GM18870 (cell line): ENCODE data around the gene ABCB8.
A peak's percentile ranks its signal among the peaks of the same experiment; 100 is the strongest.

ENCODE experiments used
- ATAC-seq: cut with Tn5 transposase; IDR thresholded peaks from one replicate; pipeline ENCODE4 v1.9.1; 2021; ENCODE audit warnings: moderate library complexity; ENCODE audit not compliant: unreplicated experiment

Gene ABCB8

DNA sequence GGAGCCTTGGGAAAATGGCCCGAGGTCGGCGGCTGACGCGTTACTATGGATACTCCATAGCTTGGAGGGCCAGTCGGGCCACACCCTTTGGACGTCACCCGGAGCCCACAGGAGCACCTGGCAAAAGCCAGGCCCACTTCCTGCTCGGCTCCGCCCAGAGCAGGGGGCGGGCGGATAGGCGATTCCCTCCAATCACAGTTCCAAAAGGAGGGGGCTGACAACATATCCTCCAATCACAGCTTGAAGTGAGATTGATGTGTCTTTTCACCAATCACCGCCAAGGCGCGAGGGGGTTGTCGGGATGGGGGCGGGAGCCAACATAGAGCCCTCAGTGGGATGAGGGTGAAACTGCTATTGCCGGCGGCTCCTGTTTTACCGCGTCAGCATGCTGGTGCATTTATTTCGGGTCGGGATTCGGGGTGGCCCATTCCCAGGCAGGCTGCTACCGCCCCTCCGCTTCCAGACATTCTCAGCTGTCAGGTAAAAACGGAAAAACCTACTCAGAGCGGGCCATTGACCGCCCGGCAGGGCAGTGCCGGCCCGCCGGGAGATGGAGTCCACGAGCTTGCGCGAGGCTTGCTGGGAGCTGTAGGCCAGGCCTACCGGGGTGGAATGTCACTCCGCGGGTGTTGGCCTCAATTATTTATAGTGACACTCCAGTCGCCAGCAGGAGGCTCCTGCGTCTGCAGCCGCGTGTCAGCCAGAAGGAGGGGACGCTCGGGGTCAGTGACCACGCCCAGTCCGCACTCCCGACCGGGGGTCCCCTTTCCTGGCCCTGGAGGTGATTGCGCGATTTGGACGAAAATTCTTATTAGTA, at the start of gene ABCB8:
Gene ABCB8 (plus strand): TSS at position 320 of the 817 bp plus-strand sequence. CDS start 66 bp downstream, at position 386.
- peak; percentile 97 for ATAC-seq

DNA sequence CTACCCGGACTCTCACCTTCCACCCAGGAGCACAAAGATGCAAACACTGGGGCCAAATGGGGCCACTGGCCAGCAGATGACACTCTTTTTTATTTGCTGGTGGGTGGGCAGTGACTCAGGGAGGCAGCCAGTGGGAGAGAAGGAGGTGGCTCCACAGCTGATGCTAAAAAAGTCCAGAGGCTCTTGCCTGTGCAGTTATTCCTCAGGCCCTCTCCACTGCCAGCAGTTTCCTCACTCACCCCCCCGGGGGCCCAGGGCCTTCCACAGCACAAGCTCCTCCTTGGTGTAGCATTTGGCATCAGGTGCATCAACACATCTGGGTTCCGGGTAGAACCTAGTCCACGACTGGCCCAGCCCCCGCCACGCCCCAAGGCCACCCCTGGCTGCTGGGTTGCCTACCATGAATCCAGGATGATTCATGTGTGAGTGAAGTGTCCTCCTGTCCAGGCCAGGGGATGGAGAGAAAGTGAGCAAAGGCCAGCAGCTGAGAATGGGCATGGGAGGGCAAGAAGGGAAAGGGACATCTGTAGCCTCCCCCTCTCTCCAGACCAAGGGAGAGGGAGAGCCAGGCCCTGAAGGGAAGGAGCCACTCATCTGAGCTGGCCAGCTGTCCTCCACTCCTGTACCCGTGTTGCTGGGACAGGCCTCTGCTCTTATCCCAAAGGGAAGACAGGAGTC, 48.4 kb upstream of the ABCB8 start:
- no peak for ATAC-seq

DNA sequence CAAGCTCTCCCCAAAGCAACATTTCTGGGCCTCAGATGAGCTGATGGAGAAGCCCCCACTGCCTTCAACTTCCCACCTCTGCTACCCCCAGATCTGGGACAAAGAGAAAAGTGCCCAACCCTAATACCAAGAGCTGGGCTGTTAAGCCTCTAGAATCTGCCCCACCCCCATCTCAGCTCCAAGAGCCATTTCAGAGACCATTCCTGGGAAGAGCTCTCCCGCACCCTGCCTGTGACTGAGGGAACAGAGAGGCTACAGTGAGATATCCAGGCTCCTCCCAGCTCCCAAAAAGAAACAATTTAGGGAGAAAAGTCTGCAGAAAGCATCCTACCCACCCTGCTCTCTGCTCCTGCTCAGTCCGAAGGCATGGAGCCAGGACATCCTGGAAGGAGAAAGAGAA, 47.6 kb upstream of the ABCB8 start:
- no peak for ATAC-seq

DNA sequence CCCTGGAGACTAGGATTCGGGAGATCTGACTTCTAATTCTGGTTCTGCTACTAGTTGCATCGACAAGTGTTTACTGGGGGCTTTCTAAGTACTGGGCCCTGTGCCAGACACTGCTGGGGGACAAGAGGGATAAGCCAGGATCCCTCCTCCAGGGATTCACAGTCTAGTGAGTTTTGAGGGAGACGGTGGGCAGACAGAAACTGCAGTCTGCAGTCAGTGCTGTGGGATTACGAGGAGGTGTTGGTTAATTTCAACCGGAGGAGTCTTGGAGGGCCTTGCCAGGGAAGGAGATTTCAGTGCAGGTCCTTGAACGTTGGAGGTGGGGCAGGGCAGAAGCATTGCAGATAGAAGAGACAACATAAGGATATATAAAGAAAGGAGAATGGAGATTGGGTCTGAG, 46.6 kb upstream of the ABCB8 start:
- ATAC-seq = no peak

DNA sequence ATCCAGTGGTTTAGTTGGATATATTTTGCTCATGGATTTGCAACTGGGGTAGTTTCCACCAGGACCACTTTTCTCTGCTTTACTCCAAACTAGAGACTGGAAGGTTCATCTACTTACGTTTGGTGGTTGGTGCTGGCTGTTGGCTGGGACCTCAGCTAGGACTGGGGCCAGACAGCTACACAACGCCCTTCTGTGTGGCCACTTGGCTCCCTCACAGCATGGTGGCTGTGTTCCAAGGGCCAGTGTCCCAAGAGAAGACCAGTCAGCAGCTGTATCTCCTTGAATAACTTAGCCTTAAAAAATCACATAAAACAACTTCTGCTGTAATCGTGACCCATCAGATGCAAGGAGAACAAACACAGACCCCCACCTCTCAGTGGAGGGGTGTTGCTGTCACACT, 45.9 kb upstream of the ABCB8 start:
- no peak for ATAC-seq

DNA sequence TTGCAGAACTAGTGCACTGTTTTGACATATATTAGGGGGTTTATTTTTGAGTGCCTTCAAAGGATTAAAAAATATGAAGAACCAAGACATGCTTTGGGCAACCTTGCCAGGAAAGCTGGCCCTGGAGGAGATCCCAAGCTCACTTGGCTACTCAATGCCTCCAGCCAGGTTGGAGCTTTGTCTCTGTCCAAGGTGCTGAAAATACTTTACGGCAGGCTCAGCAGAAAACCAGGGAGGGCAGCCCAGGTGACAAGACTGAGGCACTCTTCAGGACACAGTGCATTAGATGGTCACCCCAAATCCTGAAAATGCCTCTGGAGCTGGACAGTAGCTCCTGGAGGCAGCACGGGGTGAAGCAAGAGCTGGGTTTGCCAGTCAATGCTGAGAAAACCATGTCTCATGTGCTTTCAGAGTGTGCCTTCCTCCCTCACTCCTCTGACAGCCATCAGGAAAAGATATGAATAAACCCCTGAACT, 44.3 kb upstream of the ABCB8 start:
- ATAC-seq = no peak

DNA sequence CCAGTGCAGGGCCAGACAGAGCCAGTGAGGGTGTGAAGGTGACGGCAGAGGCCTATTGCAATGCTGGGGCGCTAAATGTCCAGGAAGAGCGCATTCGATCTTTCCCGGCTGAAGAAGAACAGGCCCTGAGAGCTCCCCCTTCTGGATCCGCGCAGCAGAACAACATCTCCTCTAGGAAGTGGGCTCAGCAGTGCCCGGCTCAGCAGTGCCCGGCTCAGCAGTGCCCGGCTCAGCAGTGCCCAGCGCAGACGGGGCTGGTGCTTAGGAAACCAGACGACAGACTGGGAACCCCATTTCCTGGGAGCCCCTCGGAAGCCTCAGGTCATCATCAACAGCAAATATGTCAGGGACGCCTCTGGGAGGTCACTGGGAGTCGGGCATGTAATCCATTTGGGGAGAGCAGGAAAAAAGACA, 42.1 kb upstream of the ABCB8 start:
- no peak for ATAC-seq

DNA sequence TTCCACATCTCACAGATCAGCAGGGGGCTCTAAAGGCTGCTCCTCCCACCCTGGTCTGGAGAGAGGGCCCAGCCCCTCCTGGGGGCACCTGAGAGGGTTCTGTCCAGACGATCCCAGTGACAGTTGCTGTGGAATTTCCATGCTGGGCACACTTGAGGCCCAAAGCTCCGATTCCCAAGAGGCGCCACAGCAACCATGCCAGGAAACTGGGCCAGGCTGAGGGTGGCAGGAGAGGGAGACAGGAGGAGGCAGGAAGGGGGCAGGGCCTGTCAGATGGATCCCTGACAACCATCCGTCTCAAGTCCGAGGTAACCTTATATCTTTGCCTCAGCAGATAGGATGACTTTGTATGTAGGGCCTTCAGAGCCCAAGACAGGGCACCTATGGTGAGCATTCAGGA, 41.7 kb upstream of the ABCB8 start:
- no peak for ATAC-seq

DNA sequence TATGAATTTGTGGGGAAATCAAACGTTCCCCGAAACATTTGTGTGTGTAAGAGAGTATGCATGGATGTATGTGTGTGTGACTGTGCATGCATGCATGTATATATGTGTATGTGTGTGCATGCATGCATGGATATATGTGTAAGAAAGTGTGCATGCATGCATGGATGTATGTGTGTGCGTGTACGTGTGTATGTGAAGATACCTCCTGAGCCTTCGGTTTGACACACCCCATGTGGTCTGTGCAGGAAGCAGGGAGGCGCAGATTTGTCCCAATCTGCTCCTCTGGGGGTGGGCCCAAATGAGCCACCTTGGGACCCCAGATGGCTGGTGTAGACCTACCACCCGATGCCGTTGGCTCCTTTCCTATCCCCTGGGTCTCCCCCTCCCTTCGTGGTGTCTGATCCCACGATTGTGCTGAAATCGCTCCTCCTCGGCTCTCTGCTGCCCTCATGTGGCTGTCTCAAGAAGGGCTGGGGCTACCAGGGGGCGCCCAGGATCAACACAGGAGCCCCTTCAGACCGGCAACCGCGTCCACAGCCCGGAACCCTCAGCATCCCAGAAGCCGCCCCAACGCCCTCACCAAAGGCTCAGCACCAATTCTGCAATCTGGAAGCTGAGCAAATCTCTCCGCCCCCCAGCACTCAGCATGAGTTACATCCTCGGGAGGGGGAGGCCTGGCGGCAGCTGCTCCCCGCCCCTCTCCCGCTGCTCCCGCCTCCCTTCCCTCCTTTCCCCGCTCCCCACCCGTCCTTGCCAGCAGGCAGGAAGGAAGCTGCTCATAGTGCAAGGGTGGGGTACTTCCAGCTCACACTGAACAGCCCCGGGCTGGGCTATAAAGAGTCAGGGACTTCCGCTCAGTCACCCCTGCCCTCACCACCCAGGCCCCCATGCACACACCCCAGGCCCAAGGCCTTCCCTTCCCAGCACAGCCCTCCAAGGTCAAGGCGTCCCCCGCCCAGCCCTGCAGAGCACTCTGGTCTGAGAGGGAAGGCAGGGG, 39.7 kb upstream of the ABCB8 start:
- ATAC-seq = no peak

DNA sequence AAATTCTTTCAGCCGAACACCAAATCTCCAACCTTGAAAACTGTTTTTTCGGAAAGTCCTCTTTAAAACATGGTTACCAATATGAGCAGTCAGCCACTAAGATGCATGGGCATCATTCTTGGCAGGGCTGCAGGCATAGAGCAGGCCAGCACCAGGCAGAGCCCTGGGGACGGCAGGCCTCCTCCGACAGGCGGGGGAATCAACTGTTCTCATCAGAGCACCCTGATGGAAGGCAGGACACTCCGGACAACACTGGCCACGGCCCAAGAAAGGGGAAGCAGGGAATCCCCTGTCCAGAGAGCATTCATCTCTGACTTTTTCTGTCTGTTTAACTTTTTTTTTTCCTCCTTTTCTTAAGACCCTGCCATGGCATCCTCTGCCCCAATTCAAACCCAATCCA, 38.8 kb upstream of the ABCB8 start:
- ATAC-seq = no peak

DNA sequence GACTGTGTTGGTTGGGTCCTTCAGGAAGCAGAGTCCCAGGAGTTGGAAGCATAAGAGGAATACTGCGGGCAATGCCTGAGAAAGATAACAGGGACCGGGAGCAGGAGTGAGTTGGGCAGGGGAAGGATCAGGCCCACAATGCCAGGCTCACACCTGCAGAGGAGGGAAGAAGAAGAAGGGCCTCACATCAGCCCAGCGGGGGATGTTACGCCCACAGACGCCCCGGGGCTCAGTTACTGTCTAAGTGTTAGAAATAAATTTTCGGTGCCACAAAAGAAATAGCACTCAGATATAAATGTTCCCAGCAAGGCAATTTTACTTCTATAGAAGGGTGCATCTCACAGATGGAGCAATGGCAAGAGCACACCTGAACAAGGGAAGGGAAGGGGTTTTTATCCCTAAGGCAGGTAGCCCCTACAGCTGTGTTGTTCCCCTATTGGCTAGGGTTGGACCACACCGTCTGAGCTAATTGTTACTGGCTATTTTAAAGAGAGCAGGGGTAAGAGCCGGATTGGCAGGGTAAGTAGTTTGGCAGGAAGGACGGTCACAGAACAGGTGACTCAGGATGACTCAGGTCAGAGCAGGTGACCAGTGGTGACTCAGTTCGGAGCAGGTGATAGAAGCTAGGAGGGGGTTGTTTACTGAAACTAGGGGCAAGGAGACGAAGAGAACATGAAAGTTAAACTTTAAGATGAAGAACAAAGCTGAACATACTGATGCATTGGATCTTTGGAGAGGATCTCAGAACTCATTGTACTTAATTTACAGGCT, 37.6 kb upstream of the ABCB8 start, which contains the start of gene NOS3:
Gene NOS3 (plus strand): TSS at position 602 of the 771 bp plus-strand sequence. CDS start 2,787 bp downstream, outside the sequence.
- no peak for ATAC-seq

DNA sequence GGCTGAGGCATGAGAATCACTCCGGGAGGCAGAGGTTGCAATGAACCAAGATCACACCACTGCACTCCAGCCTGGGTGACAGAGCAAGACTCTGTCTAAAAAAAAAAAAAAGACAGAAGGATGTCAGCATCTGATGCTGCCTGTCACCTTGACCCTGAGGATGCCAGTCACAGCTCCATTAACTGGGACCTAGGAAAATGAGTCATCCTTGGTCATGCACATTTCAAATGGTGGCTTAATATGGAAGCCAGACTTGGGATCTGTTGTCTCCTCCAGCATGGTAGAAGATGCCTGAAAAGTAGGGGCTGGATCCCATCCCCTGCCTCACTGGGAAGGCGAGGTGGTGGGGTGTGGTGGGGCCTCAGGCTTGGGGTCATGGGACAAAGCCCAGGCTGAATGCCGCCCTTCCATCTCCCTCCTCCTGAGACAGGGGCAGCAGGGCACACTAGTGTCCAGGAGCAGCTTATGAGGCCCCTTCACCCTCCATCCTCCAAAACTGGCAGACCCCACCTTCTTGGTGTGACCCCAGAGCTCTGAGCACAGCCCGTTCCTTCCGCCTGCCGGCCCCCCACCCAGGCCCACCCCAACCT, 36.1 kb upstream of the ABCB8 start:
- no peak for ATAC-seq

DNA sequence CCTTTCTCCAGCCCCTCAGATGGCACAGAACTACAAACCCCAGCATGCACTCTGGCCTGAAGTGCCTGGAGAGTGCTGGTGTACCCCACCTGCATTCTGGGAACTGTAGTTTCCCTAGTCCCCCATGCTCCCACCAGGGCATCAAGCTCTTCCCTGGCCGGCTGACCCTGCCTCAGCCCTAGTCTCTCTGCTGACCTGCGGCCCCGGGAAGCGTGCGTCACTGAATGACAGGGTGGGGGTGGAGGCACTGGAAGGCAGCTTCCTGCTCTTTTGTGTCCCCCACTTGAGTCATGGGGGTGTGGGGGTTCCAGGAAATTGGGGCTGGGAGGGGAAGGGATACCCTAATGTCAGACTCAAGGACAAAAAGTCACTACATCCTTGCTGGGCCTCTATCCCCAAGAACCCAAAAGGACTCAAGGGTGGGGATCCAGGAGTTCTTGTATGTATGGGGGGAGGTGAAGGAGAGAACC, 35.4 kb upstream of the ABCB8 start:
- ATAC-seq = peak; percentile 50

DNA sequence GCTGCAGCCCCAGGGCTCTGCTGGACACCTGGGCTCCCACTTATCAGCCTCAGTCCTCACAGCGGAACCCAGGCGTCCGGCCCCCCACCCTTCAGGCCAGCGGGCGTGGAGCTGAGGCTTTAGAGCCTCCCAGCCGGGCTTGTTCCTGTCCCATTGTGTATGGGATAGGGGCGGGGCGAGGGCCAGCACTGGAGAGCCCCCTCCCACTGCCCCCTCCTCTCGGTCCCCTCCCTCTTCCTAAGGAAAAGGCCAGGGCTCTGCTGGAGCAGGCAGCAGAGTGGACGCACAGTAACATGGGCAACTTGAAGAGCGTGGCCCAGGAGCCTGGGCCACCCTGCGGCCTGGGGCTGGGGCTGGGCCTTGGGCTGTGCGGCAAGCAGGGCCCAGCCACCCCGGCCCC, 34.7 kb upstream of the ABCB8 start:
- no peak for ATAC-seq

DNA sequence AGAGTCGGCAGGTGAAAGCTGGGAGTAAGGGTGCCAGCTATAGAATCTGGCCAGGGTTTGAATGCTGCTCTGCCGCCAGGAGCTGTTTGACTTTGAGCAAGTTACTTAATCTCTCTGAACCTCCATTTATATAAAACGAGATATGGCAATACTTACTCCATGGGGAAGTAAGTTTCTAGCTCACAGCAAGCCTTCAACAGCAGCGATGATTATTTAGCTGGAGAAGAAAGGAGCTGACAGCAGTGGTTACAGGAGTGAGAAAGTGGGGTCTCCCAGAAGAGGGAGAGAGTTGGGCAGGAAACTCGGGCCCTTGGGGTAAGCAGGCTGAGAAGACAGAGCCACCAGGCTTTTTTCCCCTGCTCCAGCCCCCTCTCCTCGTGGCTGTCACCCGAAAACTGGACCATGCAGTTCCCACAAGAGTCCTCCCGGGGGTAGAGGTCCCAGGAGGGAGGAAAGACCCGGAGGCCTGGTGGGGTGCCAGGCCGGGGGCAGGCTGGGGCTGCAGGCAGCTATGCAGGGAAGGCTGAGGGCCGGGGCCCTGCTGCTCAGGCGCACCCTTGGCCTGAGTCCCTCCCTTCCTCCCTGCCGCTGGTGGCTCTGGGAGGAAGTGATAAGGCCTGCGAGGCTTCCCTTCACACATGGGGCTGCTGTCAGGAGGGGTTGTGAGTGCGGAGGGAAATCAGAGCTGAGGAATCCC, 34.0 kb upstream of the ABCB8 start:
- ATAC-seq = no peak

DNA sequence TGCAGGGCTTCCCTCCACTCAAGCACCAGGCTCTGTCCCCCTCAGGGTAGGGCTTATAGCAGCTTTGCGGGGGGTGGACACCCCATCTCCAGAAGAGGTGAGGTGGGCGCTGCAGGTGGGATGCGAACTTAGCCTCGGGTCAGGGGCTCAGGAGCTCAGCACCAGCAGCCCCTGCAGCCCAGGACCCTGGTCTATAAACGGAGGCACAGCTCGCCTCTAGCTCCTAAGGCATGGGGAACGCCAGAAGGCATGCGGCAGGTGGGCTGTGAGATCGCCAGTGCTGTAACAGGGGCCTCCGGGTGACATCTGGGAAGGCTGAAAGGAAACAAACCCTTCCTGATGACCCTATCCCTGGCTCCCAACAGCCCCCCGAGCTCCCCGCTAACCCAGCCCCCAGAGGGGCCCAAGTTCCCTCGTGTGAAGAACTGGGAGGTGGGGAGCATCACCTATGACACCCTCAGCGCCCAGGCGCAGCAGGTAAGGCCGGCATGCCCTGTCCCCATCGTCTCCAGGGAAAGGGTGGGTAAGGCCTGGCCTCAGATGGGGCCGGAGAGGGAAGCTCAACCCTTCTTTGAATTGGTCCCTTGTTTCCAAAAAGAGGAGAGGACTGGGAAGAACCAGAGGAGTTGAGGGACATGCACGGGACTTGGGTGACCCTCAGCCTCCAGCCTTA, 33.3 kb upstream of the ABCB8 start:
- ATAC-seq = no peak

DNA sequence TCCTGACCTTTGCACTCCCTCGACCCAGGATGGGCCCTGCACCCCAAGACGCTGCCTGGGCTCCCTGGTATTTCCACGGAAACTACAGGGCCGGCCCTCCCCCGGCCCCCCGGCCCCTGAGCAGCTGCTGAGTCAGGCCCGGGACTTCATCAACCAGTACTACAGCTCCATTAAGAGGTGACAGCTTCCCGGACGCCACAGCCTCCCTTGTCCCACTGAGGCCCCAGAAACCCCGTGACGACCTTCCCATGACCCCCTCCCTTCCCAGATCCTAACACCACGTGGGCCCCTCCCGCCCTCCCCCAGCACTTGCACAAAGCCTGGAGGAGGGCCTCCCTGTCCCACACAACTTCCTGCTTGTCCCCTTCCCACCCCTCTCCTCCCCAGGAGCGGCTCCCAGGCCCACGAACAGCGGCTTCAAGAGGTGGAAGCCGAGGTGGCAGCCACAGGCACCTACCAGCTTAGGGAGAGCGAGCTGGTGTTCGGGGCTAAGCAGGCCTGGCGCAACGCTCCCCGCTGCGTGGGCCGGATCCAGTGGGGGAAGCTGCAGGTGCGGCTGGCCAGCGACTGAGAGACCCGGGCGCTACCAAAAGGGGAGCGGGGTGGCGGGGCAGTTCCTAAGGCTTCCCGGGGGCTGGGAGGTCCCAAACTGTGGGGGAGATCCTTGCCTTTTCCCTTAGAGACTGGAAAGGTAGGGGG, 31.7 kb upstream of the ABCB8 start:
- ATAC-seq = no peak

DNA sequence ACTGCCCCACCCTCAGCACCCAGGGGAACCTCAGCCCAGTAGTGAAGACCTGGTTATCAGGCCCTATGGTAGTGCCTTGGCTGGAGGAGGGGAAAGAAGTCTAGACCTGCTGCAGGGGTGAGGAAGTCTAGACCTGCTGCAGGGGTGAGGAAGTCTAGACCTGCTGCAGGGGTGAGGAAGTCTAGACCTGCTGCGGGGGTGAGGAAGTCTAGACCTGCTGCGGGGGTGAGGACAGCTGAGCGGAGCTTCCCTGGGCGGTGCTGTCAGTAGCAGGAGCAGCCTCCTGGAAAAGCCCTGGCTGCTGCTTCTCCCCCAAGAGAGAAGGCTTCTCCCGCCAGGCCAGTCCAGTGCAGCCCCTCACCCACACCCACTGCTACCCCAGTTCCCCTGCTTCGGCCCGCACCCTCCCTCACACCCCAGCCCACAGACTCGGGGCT, 31.2 kb upstream of the ABCB8 start:
- ATAC-seq = no peak
